Panc1 (cell line): ENCODE results near the gene HAUS8. TPM values are rescaled to one million over a fixed set of nuclear protein-coding genes. Genes with fewer than 3 reads are reported as not detected.

Source experiments
- ATAC-seq: fragments of 200-7000 bp; cut with Tn5 transposase; 2 replicates; pipeline ENCODE4 v1.9.1; 2020; ENCODE audit warnings: mild to moderate bottlenecking, moderate library complexity
- BruUV-seq: library from RNA; stranded (reverse); fragments of 400-500 nt; replicated peaks from 2 replicates; lab custom pipeline; 2021; lab: Mats Ljungman, UMichigan
- CTCF ChIA-PET: fragments of 300-600 bp; sonication (Branson Sonifier 250); formaldehyde crosslinking; loops from one replicate; lab custom pipeline; 2022; ENCODE audit warnings: antibody characterized with exemption; lab: Charles Lee
- POLR2A ChIA-PET: fragments of 300-600 bp; sonication (Branson Sonifier 250); formaldehyde crosslinking; loops from one replicate; lab custom pipeline; 2022; ENCODE audit warnings: antibody characterized with exemption; lab: Charles Lee
- DNase-seq: peaks from one replicate; pipeline ENCODE4 v3.0.0-alpha.2; 2010; ENCODE audit warnings: low read depth, low spot score
- H3K27ac ChIP-seq: 2 replicates; pipeline ENCODE4 v1.5.1; 2011; ENCODE audit warnings: mild to moderate bottlenecking, low read length, inconsistent platforms
- H3K27me3 ChIP-seq: fragments of 200-500 bp; sonication (Bioruptor generic); 2 replicates; pipeline ENCODE4 v1.6.0; 2014; ENCODE audit warnings: low read length, inconsistent platforms; ENCODE audit not compliant: control insufficient read depth, insufficient read depth
- H3K36me3 ChIP-seq: fragments of 200-500 bp; sonication (Bioruptor generic); 2 replicates; pipeline ENCODE4 v1.5.1; 2014; ENCODE audit warnings: inconsistent platforms, mild to moderate bottlenecking, low read length, moderate library complexity; ENCODE audit not compliant: control insufficient read depth, insufficient read depth
- H3K4me1 ChIP-seq: 2 replicates; pipeline ENCODE4 v1.5.1; 2011; ENCODE audit warnings: inconsistent platforms, mild to moderate bottlenecking, low read length, moderate library complexity; ENCODE audit not compliant: control insufficient read depth, insufficient read depth
- H3K4me3 ChIP-seq, 2 experiments: 2 replicates each; pipeline ENCODE4 v1.5.1; 2011 to 2012; ENCODE audit warnings: low read depth in 2 of 2, low read length in 2 of 2, mild to moderate bottlenecking in 2 of 2, inconsistent platforms in 1 of 2, moderate library complexity in 1 of 2
- H3K9me3 ChIP-seq: fragments of 200-500 bp; sonication (Bioruptor generic); 2 replicates; pipeline ENCODE4 v1.5.1; 2014; ENCODE audit warnings: low read depth, mild to moderate bottlenecking, inconsistent platforms, low read length, moderate library complexity; ENCODE audit not compliant: control insufficient read depth, insufficient read depth
- POLR2AphosphoS5 ChIP-seq: IDR thresholded peaks from 2 replicates; pipeline ENCODE4 v1.6.1; 2012; ENCODE audit warnings: mild to moderate bottlenecking, low read depth, low read length, moderate library complexity
- SIN3A ChIP-seq: IDR thresholded peaks from 2 replicates; pipeline ENCODE4 v1.6.1; 2012; ENCODE audit warnings: low read depth, mild to moderate bottlenecking, low read length, moderate library complexity, borderline replicate concordance; ENCODE audit not compliant: insufficient read depth
- TCF7L2 ChIP-seq: IDR thresholded peaks from 2 replicates; pipeline ENCODE4 v1.6.1; 2011; ENCODE audit warnings: mild to moderate bottlenecking, low read depth, low read length, inconsistent platforms
- in situ Hi-C: cut with HindIII; loops from 2 replicates; pipeline ENCODE4 v1.10.0; 2016; ENCODE audit warnings: low sequenced_read_pairs, low pct_unique_long_range_greater_than_20kb
- intact Hi-C: fragments of 100-400 bp; cut with micrococcal nuclease; formaldehyde crosslinking; loops from one replicate; pipeline ENCODE4 v1.10.0; 2022; ENCODE audit not compliant: unreplicated experiment
- total RNA-seq: library from RNA; stranded (reverse); gene quantifications from one replicate; pipeline ENCODE4 v1.2.1, GENCODE V29; 2021; ENCODE audit not compliant: unreplicated experiment
- TF ChIP-seq, protein P1 (sequence below), 2 experiments: IDR thresholded peaks; 2 replicates each; pipeline ENCODE4 v1.6.1; 2011 to 2012; ENCODE audit warnings: low read depth in 2 of 2, control low read depth in 1 of 2, low read length in 1 of 2, mild to moderate bottlenecking in 1 of 2, moderate library complexity in 1 of 2; ENCODE audit not compliant: insufficient read depth in 1 of 2
- TF ChIP-seq, protein P2 (sequence below): fragments of 450-650 bp; IDR thresholded peaks from 2 replicates; pipeline ENCODE4 v1.5.1; 2017; ENCODE audit warnings: mild to moderate bottlenecking

HAUS8 gene
- total RNA-seq, 1 experiment from 2014 or later: 18.2 TPM

DNA sequence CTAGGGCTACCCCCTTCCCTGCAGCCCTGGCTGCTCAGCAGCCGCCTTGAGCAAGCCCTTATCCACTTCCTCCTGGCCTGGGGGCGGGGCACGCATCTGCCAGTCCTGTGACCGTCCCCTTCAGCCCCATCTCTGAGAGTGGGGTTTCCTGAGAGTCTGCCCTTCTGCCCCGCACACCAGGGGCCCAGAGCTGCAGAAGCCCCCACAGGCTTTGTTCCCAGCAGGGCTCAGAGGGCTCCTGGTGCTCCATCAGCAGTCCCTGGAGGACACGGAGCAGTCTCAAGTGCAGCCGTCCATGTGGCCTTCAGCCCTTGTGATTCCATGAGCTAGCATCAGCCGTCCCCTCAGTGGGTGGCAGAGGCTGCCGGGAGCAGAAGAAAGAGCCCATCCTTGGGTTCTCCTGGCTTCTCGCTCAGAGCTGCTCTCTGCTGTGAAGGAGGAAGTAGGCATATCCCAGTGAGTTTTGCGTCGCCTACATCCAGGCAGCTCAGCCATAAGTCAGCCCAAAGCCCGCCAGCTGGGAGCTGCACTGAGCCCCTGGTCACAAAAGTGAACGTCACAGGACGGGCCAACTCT is 16.6 kb upstream of the HAUS8 start:
- POLR2A ChIA-PET: no interaction called here
- in situ Hi-C loops: no loop called here
- intact Hi-C loops: no loop called here
- H3K36me3 ChIP-seq: no peaks in the 10 kb centered on the region; the same call in 1 of the 2 replicates
- H3K4me3 ChIP-seq: no peak overlapping the region
- DNase-seq: no peak
- no peaks in the 10 kb centered on the region for H3K9me3 ChIP-seq
- no peak for ATAC-seq
- H3K27me3 ChIP-seq: no peaks in the 10 kb centered on the region
- CTCF ChIA-PET: no interaction called here
- no TSS peak for BruUV-seq
- peaks cover 8% of the 10 kb centered on the region for H3K4me1 ChIP-seq
- TF ChIP-seq, protein P1, sequence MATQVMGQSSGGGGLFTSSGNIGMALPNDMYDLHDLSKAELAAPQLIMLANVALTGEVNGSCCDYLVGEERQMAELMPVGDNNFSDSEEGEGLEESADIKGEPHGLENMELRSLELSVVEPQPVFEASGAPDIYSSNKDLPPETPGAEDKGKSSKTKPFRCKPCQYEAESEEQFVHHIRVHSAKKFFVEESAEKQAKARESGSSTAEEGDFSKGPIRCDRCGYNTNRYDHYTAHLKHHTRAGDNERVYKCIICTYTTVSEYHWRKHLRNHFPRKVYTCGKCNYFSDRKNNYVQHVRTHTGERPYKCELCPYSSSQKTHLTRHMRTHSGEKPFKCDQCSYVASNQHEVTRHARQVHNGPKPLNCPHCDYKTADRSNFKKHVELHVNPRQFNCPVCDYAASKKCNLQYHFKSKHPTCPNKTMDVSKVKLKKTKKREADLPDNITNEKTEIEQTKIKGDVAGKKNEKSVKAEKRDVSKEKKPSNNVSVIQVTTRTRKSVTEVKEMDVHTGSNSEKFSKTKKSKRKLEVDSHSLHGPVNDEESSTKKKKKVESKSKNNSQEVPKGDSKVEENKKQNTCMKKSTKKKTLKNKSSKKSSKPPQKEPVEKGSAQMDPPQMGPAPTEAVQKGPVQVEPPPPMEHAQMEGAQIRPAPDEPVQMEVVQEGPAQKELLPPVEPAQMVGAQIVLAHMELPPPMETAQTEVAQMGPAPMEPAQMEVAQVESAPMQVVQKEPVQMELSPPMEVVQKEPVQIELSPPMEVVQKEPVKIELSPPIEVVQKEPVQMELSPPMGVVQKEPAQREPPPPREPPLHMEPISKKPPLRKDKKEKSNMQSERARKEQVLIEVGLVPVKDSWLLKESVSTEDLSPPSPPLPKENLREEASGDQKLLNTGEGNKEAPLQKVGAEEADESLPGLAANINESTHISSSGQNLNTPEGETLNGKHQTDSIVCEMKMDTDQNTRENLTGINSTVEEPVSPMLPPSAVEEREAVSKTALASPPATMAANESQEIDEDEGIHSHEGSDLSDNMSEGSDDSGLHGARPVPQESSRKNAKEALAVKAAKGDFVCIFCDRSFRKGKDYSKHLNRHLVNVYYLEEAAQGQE (IDR thresholded peaks at IDR 0.05; ENCODE audit: insufficient read depth in 1 of 2, low read depth in 2 of 2, low read length in 1 of 2): no peak
- no peak for TF ChIP-seq TCF7L2
- no peak for TF ChIP-seq POLR2AphosphoS5
- TF ChIP-seq, protein P2, sequence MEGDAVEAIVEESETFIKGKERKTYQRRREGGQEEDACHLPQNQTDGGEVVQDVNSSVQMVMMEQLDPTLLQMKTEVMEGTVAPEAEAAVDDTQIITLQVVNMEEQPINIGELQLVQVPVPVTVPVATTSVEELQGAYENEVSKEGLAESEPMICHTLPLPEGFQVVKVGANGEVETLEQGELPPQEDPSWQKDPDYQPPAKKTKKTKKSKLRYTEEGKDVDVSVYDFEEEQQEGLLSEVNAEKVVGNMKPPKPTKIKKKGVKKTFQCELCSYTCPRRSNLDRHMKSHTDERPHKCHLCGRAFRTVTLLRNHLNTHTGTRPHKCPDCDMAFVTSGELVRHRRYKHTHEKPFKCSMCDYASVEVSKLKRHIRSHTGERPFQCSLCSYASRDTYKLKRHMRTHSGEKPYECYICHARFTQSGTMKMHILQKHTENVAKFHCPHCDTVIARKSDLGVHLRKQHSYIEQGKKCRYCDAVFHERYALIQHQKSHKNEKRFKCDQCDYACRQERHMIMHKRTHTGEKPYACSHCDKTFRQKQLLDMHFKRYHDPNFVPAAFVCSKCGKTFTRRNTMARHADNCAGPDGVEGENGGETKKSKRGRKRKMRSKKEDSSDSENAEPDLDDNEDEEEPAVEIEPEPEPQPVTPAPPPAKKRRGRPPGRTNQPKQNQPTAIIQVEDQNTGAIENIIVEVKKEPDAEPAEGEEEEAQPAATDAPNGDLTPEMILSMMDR: no peak
- no peak for TF ChIP-seq SIN3A
- H3K27ac ChIP-seq: no peak overlapping the region

DNA sequence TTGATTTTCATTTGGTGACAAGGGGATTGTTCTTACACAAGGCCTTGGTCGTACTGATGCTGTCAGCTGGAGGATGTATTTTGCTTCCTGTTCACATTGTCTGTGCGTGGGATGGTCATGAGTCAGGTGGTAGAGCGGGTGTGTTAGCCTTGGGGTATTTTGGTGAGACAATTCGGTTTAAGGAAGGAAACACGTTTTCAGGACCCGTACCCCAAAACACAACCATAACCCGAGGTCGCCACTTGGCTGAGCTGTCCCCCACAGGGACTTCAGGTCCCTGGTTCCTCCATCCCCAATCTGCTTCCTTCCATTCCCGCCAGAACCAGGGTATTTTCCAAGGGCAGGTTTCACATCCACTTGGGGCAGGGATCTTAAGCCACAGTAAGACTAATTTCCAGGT is 15.3 kb upstream of the HAUS8 start:
- Histone ChIP-seq H3K9me3 (no peaks in the 10 kb centered on the region), H3K4me1 (peaks cover 8% of the 10 kb centered on the region), H3K4me3 (no peak overlapping the region), H3K27ac (no peak overlapping the region), H3K27me3 (no peaks in the 10 kb centered on the region), H3K36me3 (no peaks in the 10 kb centered on the region; the same call in 1 of the 2 replicates)
- no peak for TF ChIP-seq POLR2AphosphoS5
- no peak for TF ChIP-seq TCF7L2
- no peak for TF ChIP-seq SIN3A
- TF ChIP-seq, protein P2: no peak
- TF ChIP-seq, protein P1 (IDR thresholded peaks at IDR 0.05; ENCODE audit: insufficient read depth in 1 of 2, low read depth in 2 of 2, low read length in 1 of 2): no peak
- in situ Hi-C loops: no loop called here
- no peak for ATAC-seq
- no peak for DNase-seq
- intact Hi-C loops: no loop called here
- ChIA-PET CTCF (no interaction called here), POLR2A (no interaction called here)
- BruUV-seq: no TSS peak
